ENCODE measurements around the gene HELZ. TPM values are rescaled to one million over a fixed set of nuclear protein-coding genes. Genes with fewer than 3 reads are reported as not detected.

HELZ gene
- total RNA-seq, 1 donor from 2014 or later, result 44.9 TPM

GRCh38 chr17:67265436-67266019 is 20.5 kb upstream of the HELZ start:
- Histone ChIP-seq H3K79me2 (ENCODE audit: low read depth) (no peaks in the 10 kb centered on the region), H2AFZ (replicated peaks) (no peak overlapping the region), H3K27me3 (no peaks in the 10 kb centered on the region), H3K9me3 (ENCODE audit: low read depth) (no peaks in the 10 kb centered on the region), H3K4me3 (no peak overlapping the region), H4K20me1 (ENCODE audit: low read depth) (no peaks in the 10 kb centered on the region), H3K27ac (no peak overlapping the region), H3K4me2 (no peak overlapping the region), H3K36me3 (no peaks in the 10 kb centered on the region), H3K4me1 (peaks cover 13% of the 10 kb centered on the region), H3F3A (ENCODE audit: low read depth) (peaks cover 9% of the 10 kb centered on the region), H3K9ac (no peak overlapping the region)
- TF ChIP-seq EZH2phosphoT487 (IDR thresholded peaks at IDR 0.05) (no peak), EZH2 (IDR thresholded peaks at IDR 0.05) (no peak)
- TF ChIP-seq, protein P1, sequence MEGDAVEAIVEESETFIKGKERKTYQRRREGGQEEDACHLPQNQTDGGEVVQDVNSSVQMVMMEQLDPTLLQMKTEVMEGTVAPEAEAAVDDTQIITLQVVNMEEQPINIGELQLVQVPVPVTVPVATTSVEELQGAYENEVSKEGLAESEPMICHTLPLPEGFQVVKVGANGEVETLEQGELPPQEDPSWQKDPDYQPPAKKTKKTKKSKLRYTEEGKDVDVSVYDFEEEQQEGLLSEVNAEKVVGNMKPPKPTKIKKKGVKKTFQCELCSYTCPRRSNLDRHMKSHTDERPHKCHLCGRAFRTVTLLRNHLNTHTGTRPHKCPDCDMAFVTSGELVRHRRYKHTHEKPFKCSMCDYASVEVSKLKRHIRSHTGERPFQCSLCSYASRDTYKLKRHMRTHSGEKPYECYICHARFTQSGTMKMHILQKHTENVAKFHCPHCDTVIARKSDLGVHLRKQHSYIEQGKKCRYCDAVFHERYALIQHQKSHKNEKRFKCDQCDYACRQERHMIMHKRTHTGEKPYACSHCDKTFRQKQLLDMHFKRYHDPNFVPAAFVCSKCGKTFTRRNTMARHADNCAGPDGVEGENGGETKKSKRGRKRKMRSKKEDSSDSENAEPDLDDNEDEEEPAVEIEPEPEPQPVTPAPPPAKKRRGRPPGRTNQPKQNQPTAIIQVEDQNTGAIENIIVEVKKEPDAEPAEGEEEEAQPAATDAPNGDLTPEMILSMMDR (IDR thresholded peaks at IDR 0.05), result no peak
- H3K27me3 Mint-ChIP-seq (ENCODE audit: insufficient read depth, low read depth), result peaks cover 4% of the 10 kb centered on the region
- H3K9me3 Mint-ChIP-seq, result no peaks in the 10 kb centered on the region
- no peaks in the 10 kb centered on the region for H3K4me1 Mint-ChIP-seq
- H3K27ac Mint-ChIP-seq, result no peak overlapping the region
- H3K36me3 Mint-ChIP-seq, result no peaks in the 10 kb centered on the region
- no peak for DNase-seq (ENCODE audit: low spot score)
- H3K4me3 Mint-ChIP-seq, result no peak overlapping the region

DNA sequence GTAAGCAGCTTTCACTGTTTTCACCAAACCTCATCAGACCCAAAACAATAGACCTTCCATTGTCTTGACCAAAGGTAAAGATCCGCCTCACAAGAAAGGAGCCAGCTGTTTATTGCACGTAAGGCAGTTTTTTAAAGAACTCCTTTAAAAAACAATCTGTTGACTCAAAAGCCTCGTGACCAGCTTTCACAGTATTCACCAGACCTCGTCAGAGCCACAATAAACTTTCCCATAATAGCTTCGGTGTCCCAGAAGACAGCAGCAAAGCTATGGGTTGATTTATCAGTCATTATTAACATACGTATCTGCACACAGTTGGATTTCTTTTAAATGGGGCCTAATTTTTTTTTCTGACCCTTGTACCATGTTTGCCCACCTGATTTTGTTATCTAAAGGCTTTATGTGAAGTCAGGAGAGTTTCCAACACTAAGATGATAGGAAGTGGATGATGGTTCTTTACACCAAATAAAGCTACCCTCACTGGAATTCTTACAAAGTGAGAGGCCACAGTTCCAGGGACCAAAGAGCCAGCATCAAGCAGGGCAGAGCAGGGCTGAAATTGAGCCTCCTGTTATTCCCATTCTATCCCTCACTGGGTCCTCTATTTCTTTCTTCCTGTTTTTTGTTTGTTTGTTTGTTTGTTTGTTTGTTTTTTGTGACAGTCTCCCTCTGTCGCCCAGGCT is 17.6 kb upstream of the HELZ start:
- Histone ChIP-seq H3F3A (ENCODE audit: low read depth) (peaks cover 14% of the 10 kb centered on the region), H3K4me2 (peak overlapping the region; percentile 52), H3K9me3 (ENCODE audit: low read depth) (no peaks in the 10 kb centered on the region), H3K4me3 (no peak overlapping the region), H3K36me3 (no peaks in the 10 kb centered on the region), H3K27ac (peak overlapping the region; percentile 74), H3K9ac (no peak overlapping the region), H4K20me1 (ENCODE audit: low read depth) (no peaks in the 10 kb centered on the region), H3K4me1 (peaks cover 21% of the 10 kb centered on the region), H3K27me3 (no peaks in the 10 kb centered on the region), H2AFZ (replicated peaks) (no peak overlapping the region), H3K79me2 (ENCODE audit: low read depth) (no peaks in the 10 kb centered on the region)
- TF ChIP-seq, protein P1 (IDR thresholded peaks at IDR 0.05), result no peak
- TF ChIP-seq EZH2phosphoT487 (IDR thresholded peaks at IDR 0.05) (no peak), EZH2 (IDR thresholded peaks at IDR 0.05) (no peak)
- peaks cover 2% of the 10 kb centered on the region for H3K27me3 Mint-ChIP-seq (ENCODE audit: insufficient read depth, low read depth)
- H3K27ac Mint-ChIP-seq, result no peak overlapping the region
- H3K36me3 Mint-ChIP-seq, result no peaks in the 10 kb centered on the region
- H3K4me1 Mint-ChIP-seq, result peaks cover 8% of the 10 kb centered on the region
- no peak overlapping the region for H3K4me3 Mint-ChIP-seq
- no peaks in the 10 kb centered on the region for H3K9me3 Mint-ChIP-seq
- DNase-seq (ENCODE audit: low spot score), result peak; percentile 33

DNA sequence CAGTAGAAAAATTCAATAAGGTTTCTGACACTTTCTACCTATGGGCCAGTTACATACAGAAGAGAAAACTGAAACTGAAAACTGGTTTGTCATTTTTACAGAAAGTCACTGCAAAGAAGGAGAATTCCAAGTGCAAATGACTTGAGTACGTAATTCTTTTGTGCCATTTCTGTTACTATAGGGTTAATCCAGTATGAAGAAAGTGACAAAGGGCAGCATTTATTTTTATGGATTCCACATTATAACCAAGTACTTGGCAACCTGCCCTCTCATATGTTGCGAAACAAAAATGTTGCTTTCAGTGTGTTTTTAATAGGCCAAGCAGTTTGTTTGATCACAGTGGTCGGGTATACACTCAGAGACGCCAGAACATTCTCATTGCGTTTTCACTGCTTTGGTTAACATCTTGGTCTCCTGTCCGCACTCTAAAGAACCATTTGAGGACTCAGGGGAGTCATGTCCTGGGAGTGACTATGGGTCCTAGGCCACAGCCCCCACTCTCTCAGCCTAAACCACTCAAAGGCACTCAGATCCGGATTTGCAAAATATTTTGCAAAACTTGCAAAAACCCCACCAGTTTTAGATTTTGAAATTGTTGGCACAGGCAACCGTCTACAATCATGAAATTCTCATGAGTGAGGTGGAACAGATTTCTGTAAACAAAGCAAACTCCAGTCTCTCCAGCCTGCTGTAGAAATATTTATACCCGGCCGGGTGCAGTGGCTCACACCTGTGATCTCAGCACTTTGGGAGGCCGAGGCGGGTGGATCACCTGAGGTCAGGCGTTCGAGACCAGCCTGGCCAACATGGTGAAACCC is 15.4 kb upstream of the HELZ start:
- TF ChIP-seq, protein P1 (IDR thresholded peaks at IDR 0.05), result no peak
- TF ChIP-seq EZH2phosphoT487 (IDR thresholded peaks at IDR 0.05) (no peak), EZH2 (IDR thresholded peaks at IDR 0.05) (no peak)
- peaks cover 2% of the 10 kb centered on the region for H3K27me3 Mint-ChIP-seq (ENCODE audit: insufficient read depth, low read depth)
- Histone ChIP-seq H3K79me2 (ENCODE audit: low read depth) (no peaks in the 10 kb centered on the region), H3K36me3 (no peaks in the 10 kb centered on the region), H3K4me2 (no peak overlapping the region), H3K27ac (no peak overlapping the region), H3K4me1 (peaks cover 21% of the 10 kb centered on the region), H3K4me3 (no peak overlapping the region), H3K9me3 (ENCODE audit: low read depth) (no peaks in the 10 kb centered on the region), H3K9ac (no peak overlapping the region), H2AFZ (replicated peaks) (no peak overlapping the region), H3F3A (ENCODE audit: low read depth) (peaks cover 14% of the 10 kb centered on the region), H3K27me3 (no peaks in the 10 kb centered on the region), H4K20me1 (ENCODE audit: low read depth) (no peaks in the 10 kb centered on the region)
- H3K9me3 Mint-ChIP-seq, result peaks cover 4% of the 10 kb centered on the region
- no peak overlapping the region for H3K4me3 Mint-ChIP-seq
- H3K36me3 Mint-ChIP-seq, result no peaks in the 10 kb centered on the region
- peaks cover 9% of the 10 kb centered on the region for H3K4me1 Mint-ChIP-seq
- no peak for DNase-seq (ENCODE audit: low spot score)
- no peak overlapping the region for H3K27ac Mint-ChIP-seq
